22Rv1 (cell line): ENCODE data around the gene ATG7.

Experiments
- CTCF ChIP-seq: fragments of 450-650 bp; IDR thresholded peaks from 2 replicates; pipeline ENCODE4 v1.5.1; 2017; ENCODE audit warnings: mild to moderate bottlenecking
- ZFX ChIP-seq: fragments of 450-650 bp; IDR thresholded peaks from 2 replicates; pipeline ENCODE4 v1.6.1; 2017; ENCODE audit warnings: antibody characterized with exemption, borderline replicate concordance

GRCh38 chr3:11394392-11394791 is 122.2 kb downstream of the ATG7 start:
- TF ChIP-seq CTCF (no peak), ZFX (no peak)
